ENCODE results near the gene METTL13.

Gene METTL13

DNA sequence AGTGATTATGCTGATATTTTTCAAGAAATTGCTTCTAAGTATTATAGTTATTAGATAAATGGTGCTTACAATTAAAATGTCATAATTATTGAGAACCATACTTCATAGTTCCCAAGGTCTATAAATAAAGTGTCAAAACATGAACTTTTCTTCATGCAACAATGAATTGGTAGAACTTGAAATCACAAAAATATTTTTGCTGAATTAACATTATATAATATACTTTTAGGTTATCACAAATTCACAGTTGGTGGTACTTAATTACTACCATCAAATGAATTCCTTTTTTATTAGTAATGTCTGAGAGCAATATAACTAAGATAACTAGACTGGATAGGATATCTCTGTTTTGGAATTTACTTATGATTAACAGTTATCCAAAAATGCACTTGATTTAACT is 64.5 kb downstream of the METTL13 start:
- Mint-ChIP-seq H3K4me3 (no peak overlapping the region), H3K4me1 (peaks cover 9% of the 10 kb centered on the region), H3K27ac (no peak overlapping the region), H3K27me3 (ENCODE audit: low read depth, poor library complexity) (peaks cover 34% of the 10 kb centered on the region), H3K9me3 (no peaks in the 10 kb centered on the region), H3K36me3 (ENCODE audit: low read depth) (no peaks in the 10 kb centered on the region)
- TF ChIP-seq, protein P1, sequence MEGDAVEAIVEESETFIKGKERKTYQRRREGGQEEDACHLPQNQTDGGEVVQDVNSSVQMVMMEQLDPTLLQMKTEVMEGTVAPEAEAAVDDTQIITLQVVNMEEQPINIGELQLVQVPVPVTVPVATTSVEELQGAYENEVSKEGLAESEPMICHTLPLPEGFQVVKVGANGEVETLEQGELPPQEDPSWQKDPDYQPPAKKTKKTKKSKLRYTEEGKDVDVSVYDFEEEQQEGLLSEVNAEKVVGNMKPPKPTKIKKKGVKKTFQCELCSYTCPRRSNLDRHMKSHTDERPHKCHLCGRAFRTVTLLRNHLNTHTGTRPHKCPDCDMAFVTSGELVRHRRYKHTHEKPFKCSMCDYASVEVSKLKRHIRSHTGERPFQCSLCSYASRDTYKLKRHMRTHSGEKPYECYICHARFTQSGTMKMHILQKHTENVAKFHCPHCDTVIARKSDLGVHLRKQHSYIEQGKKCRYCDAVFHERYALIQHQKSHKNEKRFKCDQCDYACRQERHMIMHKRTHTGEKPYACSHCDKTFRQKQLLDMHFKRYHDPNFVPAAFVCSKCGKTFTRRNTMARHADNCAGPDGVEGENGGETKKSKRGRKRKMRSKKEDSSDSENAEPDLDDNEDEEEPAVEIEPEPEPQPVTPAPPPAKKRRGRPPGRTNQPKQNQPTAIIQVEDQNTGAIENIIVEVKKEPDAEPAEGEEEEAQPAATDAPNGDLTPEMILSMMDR (IDR thresholded peaks at IDR 0.05), result no peak
- DNase-seq, result no peak

Data from nephron progenitor cell (in vitro differentiated cells).